GM06990 (cell line): ENCODE measurements around the gene APOE.

Source experiments
- DNase-seq: peaks from one replicate; pipeline ENCODE4 v3.0.0-alpha.2; 2011; ENCODE audit not compliant: insufficient read length; ENCODE audit errors: extremely low read depth
- H3K27me3 ChIP-seq: replicated peaks from 2 replicates; pipeline ENCODE4 v1.6.0; 2011; ENCODE audit warnings: low read length; ENCODE audit not compliant: control insufficient read depth, insufficient read depth
- H3K36me3 ChIP-seq: 2 replicates; pipeline ENCODE4 v1.5.1; 2011; ENCODE audit warnings: low read length; ENCODE audit not compliant: control insufficient read depth, insufficient read depth
- H3K4me3 ChIP-seq: replicated peaks from 2 replicates; pipeline ENCODE4 v1.5.1; 2011; ENCODE audit warnings: low read depth, mild to moderate bottlenecking, control low read depth, low read length
- TF ChIP-seq, protein P1 (sequence below): IDR thresholded peaks from 2 replicates; pipeline ENCODE4 v1.5.1; 2011; ENCODE audit warnings: low read length, control low read depth, mild to moderate bottlenecking, inconsistent platforms; ENCODE audit not compliant: insufficient read depth, poor library complexity, severe bottlenecking

Gene APOE

GRCh38 chr19:44866664-44867063 is 38.9 kb upstream of the APOE start:
- no peak for DNase-seq
- TF ChIP-seq, protein P1, sequence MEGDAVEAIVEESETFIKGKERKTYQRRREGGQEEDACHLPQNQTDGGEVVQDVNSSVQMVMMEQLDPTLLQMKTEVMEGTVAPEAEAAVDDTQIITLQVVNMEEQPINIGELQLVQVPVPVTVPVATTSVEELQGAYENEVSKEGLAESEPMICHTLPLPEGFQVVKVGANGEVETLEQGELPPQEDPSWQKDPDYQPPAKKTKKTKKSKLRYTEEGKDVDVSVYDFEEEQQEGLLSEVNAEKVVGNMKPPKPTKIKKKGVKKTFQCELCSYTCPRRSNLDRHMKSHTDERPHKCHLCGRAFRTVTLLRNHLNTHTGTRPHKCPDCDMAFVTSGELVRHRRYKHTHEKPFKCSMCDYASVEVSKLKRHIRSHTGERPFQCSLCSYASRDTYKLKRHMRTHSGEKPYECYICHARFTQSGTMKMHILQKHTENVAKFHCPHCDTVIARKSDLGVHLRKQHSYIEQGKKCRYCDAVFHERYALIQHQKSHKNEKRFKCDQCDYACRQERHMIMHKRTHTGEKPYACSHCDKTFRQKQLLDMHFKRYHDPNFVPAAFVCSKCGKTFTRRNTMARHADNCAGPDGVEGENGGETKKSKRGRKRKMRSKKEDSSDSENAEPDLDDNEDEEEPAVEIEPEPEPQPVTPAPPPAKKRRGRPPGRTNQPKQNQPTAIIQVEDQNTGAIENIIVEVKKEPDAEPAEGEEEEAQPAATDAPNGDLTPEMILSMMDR = no peak
- H3K36me3 ChIP-seq = no peaks in the 10 kb centered on the region
- H3K4me3 ChIP-seq = no peak overlapping the region
- H3K27me3 ChIP-seq = no peaks in the 10 kb centered on the region; the same call in 1 of the 2 replicates

GRCh38 chr19:44867578-44867977 is 38.0 kb upstream of the APOE start:
- no peak for DNase-seq
- TF ChIP-seq, protein P1 = no peak
- H3K36me3 ChIP-seq = no peaks in the 10 kb centered on the region

GRCh38 chr19:44869733-44870470 is 35.7 kb upstream of the APOE start:
- Histone ChIP-seq H3K27me3 (no peaks in the 10 kb centered on the region; the same call in none of the 2 replicates), H3K36me3 (no peaks in the 10 kb centered on the region), H3K4me3 (no peak overlapping the region)
- TF ChIP-seq, protein P1 = no peak
- DNase-seq = no peak

More at GRCh38 chr19:44867578-44867977, 38.0 kb upstream of the APOE start:
- Histone ChIP-seq H3K4me3 (no peak overlapping the region), H3K27me3 (no peaks in the 10 kb centered on the region; the same call in 1 of the 2 replicates)

GRCh38 chr19:44871809-44872208 is 33.8 kb upstream of the APOE start:
- DNase-seq = no peak
- H3K27me3 ChIP-seq = no peaks in the 10 kb centered on the region; the same call in none of the 2 replicates
- H3K4me3 ChIP-seq = no peak overlapping the region
- TF ChIP-seq, protein P1 = no peak
- no peaks in the 10 kb centered on the region for H3K36me3 ChIP-seq

DNA sequence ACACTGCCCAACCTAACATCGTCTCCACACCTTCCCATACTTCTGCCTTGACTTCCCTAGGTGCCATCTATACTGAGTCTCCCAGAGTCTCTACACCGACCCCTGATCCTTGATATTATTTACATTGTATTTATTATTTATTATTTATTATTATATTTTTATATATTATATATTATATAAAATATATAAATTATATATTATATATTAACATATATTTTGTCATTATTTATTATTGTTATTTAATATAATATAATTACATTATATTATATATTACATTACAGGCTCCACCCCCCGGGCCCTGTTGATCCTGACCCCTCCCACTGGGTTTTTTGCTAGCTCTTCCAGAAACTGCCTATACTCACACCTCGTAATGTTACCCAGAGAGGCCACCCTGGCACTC is 32.9 kb upstream of the APOE start:
- Histone ChIP-seq H3K4me3 (no peak overlapping the region), H3K27me3 (no peaks in the 10 kb centered on the region; the same call in none of the 2 replicates), H3K36me3 (no peaks in the 10 kb centered on the region)
- TF ChIP-seq, protein P1 = no peak
- no peak for DNase-seq
